Endothelial cell (in vitro differentiated cells): ENCODE data around the gene NLK. TPM values are rescaled to one million over a fixed set of nuclear protein-coding genes. Genes with fewer than 3 reads are reported as not detected.
A peak's percentile ranks its signal among the peaks of the same experiment; 100 is the strongest.

Experiments used
- DNase-seq: peaks from one replicate; pipeline ENCODE4 v3.0.0; 2021; ENCODE audit warnings: low spot score
- H3K27ac Mint-ChIP-seq: one replicate; pipeline ENCODE4 v1.8.0; 2021; ENCODE audit warnings: mixed read lengths, inconsistent platforms; ENCODE audit not compliant: unreplicated experiment
- H3K27me3 Mint-ChIP-seq: one replicate; pipeline ENCODE4 v1.8.0; 2021; ENCODE audit warnings: mild to moderate bottlenecking, moderate library complexity, mixed read lengths, inconsistent platforms; ENCODE audit not compliant: unreplicated experiment
- H3K36me3 Mint-ChIP-seq: one replicate; pipeline ENCODE4 v1.8.0; 2021; ENCODE audit warnings: mild to moderate bottlenecking, low read depth, mixed read lengths, inconsistent platforms; ENCODE audit not compliant: unreplicated experiment
- H3K4me1 Mint-ChIP-seq: one replicate; pipeline ENCODE4 v1.8.0; 2021; ENCODE audit warnings: mild to moderate bottlenecking, mixed read lengths, inconsistent platforms; ENCODE audit not compliant: unreplicated experiment
- H3K4me3 Mint-ChIP-seq: one replicate; pipeline ENCODE4 v1.8.0; 2021; ENCODE audit warnings: mild to moderate bottlenecking, mixed read lengths, inconsistent platforms; ENCODE audit not compliant: unreplicated experiment
- H3K9me3 Mint-ChIP-seq: one replicate; pipeline ENCODE4 v1.8.0; 2021; ENCODE audit warnings: mixed read lengths, inconsistent platforms; ENCODE audit not compliant: unreplicated experiment
- total RNA-seq: library from RNA; stranded (reverse); fragmentation: NEBNext Ultra II Directional; extraction: Animal tissue kit (Norgen Biotek cat#: 25700); gene quantifications from one replicate; pipeline ENCODE4 v1.2.1, GENCODE V29; 2021; ENCODE audit not compliant: unreplicated experiment
- TF ChIP-seq, protein P1 (sequence below): fragments of 200-600 bp; sonication (generic); IDR thresholded peaks from one replicate; pipeline ENCODE4 v1.5.0; 2021; ENCODE audit warnings: antibody characterized with exemption; ENCODE audit not compliant: unreplicated experiment

NLK gene
- total RNA-seq, 1 donor from 2014 or later = 53.7 TPM

DNA sequence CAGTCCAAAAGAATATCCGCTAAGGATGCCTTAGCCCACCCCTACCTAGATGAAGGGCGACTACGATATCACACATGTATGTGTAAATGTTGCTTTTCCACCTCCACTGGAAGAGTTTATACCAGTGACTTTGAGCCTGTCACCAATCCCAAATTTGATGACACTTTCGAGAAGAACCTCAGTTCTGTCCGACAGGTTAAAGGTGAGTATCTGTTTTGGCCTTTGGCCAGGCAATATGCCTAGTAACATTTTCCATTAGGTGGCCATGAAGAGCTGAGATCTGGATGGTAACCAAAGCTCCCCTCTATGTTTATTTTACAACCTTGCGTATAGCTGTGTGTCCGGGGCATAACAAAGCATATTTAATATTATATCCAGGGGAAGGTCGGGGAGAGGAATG is 148.5 kb downstream of the NLK start:
- Mint-ChIP-seq H3K27ac (no peak overlapping the region), H3K4me1 (peaks cover 67% of the 10 kb centered on the region), H3K4me3 (no peak overlapping the region), H3K36me3 (peaks cover 16% of the 10 kb centered on the region), H3K27me3 (peaks cover 1% of the 10 kb centered on the region), H3K9me3 (no peaks in the 10 kb centered on the region)
- no peak for DNase-seq
- TF ChIP-seq, protein P1, sequence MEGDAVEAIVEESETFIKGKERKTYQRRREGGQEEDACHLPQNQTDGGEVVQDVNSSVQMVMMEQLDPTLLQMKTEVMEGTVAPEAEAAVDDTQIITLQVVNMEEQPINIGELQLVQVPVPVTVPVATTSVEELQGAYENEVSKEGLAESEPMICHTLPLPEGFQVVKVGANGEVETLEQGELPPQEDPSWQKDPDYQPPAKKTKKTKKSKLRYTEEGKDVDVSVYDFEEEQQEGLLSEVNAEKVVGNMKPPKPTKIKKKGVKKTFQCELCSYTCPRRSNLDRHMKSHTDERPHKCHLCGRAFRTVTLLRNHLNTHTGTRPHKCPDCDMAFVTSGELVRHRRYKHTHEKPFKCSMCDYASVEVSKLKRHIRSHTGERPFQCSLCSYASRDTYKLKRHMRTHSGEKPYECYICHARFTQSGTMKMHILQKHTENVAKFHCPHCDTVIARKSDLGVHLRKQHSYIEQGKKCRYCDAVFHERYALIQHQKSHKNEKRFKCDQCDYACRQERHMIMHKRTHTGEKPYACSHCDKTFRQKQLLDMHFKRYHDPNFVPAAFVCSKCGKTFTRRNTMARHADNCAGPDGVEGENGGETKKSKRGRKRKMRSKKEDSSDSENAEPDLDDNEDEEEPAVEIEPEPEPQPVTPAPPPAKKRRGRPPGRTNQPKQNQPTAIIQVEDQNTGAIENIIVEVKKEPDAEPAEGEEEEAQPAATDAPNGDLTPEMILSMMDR = no peak

GRCh38 chr17:28193241-28193640 is 150.8 kb downstream of the NLK start:
- TF ChIP-seq, protein P1 = no peak
- DNase-seq = no peak
- H3K27me3 Mint-ChIP-seq = peaks cover 1% of the 10 kb centered on the region
- peak overlapping the region; percentile 74 for H3K27ac Mint-ChIP-seq
- no peak overlapping the region for H3K4me3 Mint-ChIP-seq
- H3K9me3 Mint-ChIP-seq = no peaks in the 10 kb centered on the region
- H3K4me1 Mint-ChIP-seq = peaks cover 67% of the 10 kb centered on the region
- peaks cover 14% of the 10 kb centered on the region for H3K36me3 Mint-ChIP-seq

DNA sequence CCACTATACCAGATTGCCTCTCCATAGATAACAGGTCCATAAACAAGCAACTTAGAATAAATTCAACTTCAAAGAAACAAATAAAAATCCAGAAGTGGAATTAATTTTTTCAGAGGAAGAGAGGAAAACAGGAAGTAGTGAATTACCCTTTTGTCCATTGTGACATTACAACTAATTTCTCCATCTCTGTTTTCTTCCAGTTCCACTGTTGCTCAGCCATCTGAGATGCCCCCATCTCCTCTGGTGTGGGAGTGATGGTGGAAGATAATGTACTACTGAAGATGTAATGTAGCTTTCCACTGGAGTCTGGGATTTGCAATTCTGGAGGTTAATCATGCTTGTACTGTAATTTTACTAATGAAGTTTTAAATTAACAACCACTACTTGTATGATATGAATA is 151.9 kb downstream of the NLK start:
- H3K4me1 Mint-ChIP-seq = peaks cover 58% of the 10 kb centered on the region

GRCh38 chr17:28196636-28197035 is 154.2 kb downstream of the NLK start:
- Mint-ChIP-seq H3K27me3 (peaks cover 2% of the 10 kb centered on the region), H3K36me3 (peaks cover 10% of the 10 kb centered on the region), H3K9me3 (no peaks in the 10 kb centered on the region), H3K4me3 (no peak overlapping the region), H3K4me1 (peaks cover 41% of the 10 kb centered on the region), H3K27ac (no peak overlapping the region)
- TF ChIP-seq, protein P1 = no peak
- no peak for DNase-seq

More for the DNA sequence above, 151.9 kb downstream of the NLK start:
- Mint-ChIP-seq H3K4me3 (no peak overlapping the region), H3K9me3 (no peaks in the 10 kb centered on the region), H3K27me3 (peaks cover 1% of the 10 kb centered on the region), H3K27ac (no peak overlapping the region), H3K36me3 (peaks cover 10% of the 10 kb centered on the region)
- TF ChIP-seq, protein P1 = no peak
- no peak for DNase-seq

- no peak overlapping the region for H3K27ac Mint-ChIP-seq
- no peak for DNase-seq
- no peak overlapping the region for H3K4me3 Mint-ChIP-seq
- no peaks in the 10 kb centered on the region for H3K9me3 Mint-ChIP-seq
- peaks cover 6% of the 10 kb centered on the region for H3K36me3 Mint-ChIP-seq
- peaks cover 30% of the 10 kb centered on the region for H3K4me1 Mint-ChIP-seq
- H3K27me3 Mint-ChIP-seq = peaks cover 10% of the 10 kb centered on the region
- TF ChIP-seq, protein P1 = no peak
Observed at GRCh38 chr17:28199115-28199514, 156.6 kb downstream of the NLK start.
